ENCODE data around the gene LPP. TPM values are rescaled to one million over a fixed set of nuclear protein-coding genes. Genes with fewer than 3 reads are reported as not detected.

LPP gene
- total and polyA plus RNA-seq, 2 of the 13 experiments (the other 11 are each of a cell fraction or from before 2014, with no cell fraction given): 19.2 to 29.9 TPM

DNA sequence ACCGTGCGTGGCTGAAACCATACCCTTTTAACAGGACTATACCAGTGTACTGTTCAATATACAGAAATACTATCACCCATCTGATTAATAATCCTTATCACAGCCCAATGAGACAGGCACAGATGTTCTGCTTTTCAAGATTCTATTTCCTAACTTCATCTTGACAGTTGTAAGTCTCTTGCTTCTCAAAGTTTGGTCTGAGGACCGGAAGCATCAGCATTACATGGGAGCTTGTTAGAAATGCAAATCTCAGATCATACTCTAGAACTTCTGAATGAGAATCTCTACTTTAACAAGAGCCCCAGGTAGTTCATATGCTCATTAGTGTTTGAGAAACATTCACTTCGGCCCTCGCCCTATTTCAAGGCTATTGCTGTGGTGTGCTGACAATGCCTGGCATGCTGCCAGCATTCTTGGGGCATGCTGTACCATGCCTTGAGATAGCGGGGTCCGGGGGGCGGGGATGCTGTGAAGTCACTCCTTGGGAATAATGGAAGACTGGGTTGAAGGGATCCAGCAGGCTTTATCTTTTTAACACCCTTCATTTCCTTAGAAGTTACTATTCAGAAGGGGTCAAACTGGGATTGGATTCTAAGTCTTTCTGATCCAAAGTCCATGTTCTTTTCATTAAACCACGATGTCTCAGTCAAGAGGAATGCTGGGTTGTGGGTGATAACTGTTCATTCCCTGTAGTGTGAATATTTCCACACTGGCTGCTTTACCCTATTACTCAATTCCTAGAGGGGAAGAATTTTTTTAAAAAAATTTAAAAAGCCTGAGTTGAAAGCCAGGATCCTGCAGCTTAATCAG lies 194.7 kb downstream of the LPP start (continued):
- TF ChIP-seq, protein P1, sequence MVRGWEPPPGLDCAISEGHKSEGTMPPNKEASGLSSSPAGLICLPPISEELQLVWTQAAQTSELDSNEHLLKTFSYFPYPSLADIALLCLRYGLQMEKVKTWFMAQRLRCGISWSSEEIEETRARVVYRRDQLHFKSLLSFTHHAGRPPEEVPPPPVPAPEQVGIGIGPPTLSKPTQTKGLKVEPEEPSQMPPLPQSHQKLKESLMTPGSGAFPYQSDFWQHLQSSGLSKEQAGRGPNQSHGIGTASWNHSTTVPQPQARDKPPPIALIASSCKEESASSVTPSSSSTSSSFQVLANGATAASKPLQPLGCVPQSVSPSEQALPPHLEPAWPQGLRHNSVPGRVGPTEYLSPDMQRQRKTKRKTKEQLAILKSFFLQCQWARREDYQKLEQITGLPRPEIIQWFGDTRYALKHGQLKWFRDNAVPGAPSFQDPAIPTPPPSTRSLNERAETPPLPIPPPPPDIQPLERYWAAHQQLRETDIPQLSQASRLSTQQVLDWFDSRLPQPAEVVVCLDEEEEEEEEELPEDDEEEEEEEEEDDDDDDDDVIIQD (CRISPR knock-in tag; IDR thresholded peaks at IDR 0.05; ENCODE audit: low read depth): 0 out of 2 replicates have a peak, but pooled peaks have one; percentile 27
- TF ChIP-seq TCF7 (IDR thresholded peaks at IDR 0.05; ENCODE audit: low read depth): no peak
- TF ChIP-seq, protein P2, sequence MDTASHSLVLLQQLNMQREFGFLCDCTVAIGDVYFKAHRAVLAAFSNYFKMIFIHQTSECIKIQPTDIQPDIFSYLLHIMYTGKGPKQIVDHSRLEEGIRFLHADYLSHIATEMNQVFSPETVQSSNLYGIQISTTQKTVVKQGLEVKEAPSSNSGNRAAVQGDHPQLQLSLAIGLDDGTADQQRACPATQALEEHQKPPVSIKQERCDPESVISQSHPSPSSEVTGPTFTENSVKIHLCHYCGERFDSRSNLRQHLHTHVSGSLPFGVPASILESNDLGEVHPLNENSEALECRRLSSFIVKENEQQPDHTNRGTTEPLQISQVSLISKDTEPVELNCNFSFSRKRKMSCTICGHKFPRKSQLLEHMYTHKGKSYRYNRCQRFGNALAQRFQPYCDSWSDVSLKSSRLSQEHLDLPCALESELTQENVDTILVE (CRISPR knock-in tag; IDR thresholded peaks at IDR 0.05): no peak
- TF ChIP-seq HNF4G (IDR thresholded peaks at IDR 0.05; ENCODE audit: borderline replicate concordance, low read depth, low read length): 0 out of 2 replicates have a peak, but pooled peaks have one; percentile 10
- no peak for TF ChIP-seq HNF4G (CRISPR knock-in tag; IDR thresholded peaks at IDR 0.05; ENCODE audit: borderline replicate concordance, low read depth)
- TF ChIP-seq ZNF20 (CRISPR knock-in tag; IDR thresholded peaks at IDR 0.05): no peak
- TF ChIP-seq HMG20A (CRISPR knock-in tag; IDR thresholded peaks at IDR 0.05; ENCODE audit: borderline replicate concordance): peak; percentile 48; the same call in 1 of the 2 replicates
- TF ChIP-seq TBX3 (IDR thresholded peaks at IDR 0.05; ENCODE audit: borderline replicate concordance): peak; percentile 32; the same call in 1 of the 2 replicates
- no peak for TF ChIP-seq ZNF10 (CRISPR knock-in tag; IDR thresholded peaks at IDR 0.05; ENCODE audit: borderline replicate concordance, low read depth)
- no peak for TF ChIP-seq TCF7L2 (IDR thresholded peaks at IDR 0.05; ENCODE audit: low read depth, low read length)
- TF ChIP-seq ZNF644 (CRISPR knock-in tag; IDR thresholded peaks at IDR 0.05; ENCODE audit: low read depth): 0 out of 2 replicates have a peak, but pooled peaks have one; percentile 32
- TF ChIP-seq SYNCRIP (IDR thresholded peaks at IDR 0.05; ENCODE audit: insufficient read depth, low read depth, low read length): no peak
- no peak for TF ChIP-seq ZFP36L1 (CRISPR knock-in tag; IDR thresholded peaks at IDR 0.05)
- TF ChIP-seq, protein P3, sequence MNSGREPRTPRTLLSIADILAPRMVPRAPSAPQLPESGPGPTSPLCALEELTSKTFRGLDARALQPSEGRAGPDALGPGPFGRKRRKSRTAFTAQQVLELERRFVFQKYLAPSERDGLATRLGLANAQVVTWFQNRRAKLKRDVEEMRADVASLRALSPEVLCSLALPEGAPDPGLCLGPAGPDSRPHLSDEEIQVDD (CRISPR knock-in tag; IDR thresholded peaks at IDR 0.05; ENCODE audit: borderline replicate concordance): no peak
- TF ChIP-seq ZNF629 (CRISPR knock-in tag; conservative IDR thresholded peaks at IDR 0.05): no peak
- TF ChIP-seq MTF1 (CRISPR knock-in tag; IDR thresholded peaks at IDR 0.05): no peak
- TF ChIP-seq, protein P4, sequence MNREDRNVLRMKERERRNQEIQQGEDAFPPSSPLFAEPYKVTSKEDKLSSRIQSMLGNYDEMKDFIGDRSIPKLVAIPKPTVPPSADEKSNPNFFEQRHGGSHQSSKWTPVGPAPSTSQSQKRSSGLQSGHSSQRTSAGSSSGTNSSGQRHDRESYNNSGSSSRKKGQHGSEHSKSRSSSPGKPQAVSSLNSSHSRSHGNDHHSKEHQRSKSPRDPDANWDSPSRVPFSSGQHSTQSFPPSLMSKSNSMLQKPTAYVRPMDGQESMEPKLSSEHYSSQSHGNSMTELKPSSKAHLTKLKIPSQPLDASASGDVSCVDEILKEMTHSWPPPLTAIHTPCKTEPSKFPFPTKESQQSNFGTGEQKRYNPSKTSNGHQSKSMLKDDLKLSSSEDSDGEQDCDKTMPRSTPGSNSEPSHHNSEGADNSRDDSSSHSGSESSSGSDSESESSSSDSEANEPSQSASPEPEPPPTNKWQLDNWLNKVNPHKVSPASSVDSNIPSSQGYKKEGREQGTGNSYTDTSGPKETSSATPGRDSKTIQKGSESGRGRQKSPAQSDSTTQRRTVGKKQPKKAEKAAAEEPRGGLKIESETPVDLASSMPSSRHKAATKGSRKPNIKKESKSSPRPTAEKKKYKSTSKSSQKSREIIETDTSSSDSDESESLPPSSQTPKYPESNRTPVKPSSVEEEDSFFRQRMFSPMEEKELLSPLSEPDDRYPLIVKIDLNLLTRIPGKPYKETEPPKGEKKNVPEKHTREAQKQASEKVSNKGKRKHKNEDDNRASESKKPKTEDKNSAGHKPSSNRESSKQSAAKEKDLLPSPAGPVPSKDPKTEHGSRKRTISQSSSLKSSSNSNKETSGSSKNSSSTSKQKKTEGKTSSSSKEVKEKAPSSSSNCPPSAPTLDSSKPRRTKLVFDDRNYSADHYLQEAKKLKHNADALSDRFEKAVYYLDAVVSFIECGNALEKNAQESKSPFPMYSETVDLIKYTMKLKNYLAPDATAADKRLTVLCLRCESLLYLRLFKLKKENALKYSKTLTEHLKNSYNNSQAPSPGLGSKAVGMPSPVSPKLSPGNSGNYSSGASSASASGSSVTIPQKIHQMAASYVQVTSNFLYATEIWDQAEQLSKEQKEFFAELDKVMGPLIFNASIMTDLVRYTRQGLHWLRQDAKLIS (CRISPR knock-in tag; IDR thresholded peaks at IDR 0.05): no peak
- TF ChIP-seq, protein P5, sequence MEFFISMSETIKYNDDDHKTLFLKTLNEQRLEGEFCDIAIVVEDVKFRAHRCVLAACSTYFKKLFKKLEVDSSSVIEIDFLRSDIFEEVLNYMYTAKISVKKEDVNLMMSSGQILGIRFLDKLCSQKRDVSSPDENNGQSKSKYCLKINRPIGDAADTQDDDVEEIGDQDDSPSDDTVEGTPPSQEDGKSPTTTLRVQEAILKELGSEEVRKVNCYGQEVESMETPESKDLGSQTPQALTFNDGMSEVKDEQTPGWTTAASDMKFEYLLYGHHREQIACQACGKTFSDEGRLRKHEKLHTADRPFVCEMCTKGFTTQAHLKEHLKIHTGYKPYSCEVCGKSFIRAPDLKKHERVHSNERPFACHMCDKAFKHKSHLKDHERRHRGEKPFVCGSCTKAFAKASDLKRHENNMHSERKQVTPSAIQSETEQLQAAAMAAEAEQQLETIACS (CRISPR knock-in tag; IDR thresholded peaks at IDR 0.05): no peak
- peak; percentile 59 for TF ChIP-seq FOSL2 (CRISPR knock-in tag; IDR thresholded peaks at IDR 0.05)
- no peak for TF ChIP-seq ZNF232 (CRISPR knock-in tag; IDR thresholded peaks at IDR 0.05; ENCODE audit: borderline replicate concordance)
- TF ChIP-seq NFIC (IDR thresholded peaks at IDR 0.05; ENCODE audit: low read length): peak; percentile 42; the same call in 1 of the 2 replicates
- TF ChIP-seq CREB1 (IDR thresholded peaks at IDR 0.05): no peak
- TF ChIP-seq CREB1 (CRISPR knock-in tag; IDR thresholded peaks at IDR 0.05): peak; percentile 38; the same call in 1 of the 2 replicates
